OCI-LY3 (cell line): ENCODE data around the gene MEMO1.

Experiments
- EZH2phosphoT487 ChIP-seq: fragments of 200-600 bp; shearing (Covaris generic); IDR thresholded peaks from 2 replicates; pipeline ENCODE4 v1.6.1; 2018; ENCODE audit warnings: antibody characterized with exemption, mixed run types, low read depth
- TF ChIP-seq, protein P1 (sequence below): fragments of 200-600, 300-600 bp; sonication (generic); IDR thresholded peaks from 2 replicates; pipeline ENCODE4 v1.5.1; 2014; ENCODE audit warnings: antibody characterized with exemption, low read length, low read depth

- TF ChIP-seq, protein P1, sequence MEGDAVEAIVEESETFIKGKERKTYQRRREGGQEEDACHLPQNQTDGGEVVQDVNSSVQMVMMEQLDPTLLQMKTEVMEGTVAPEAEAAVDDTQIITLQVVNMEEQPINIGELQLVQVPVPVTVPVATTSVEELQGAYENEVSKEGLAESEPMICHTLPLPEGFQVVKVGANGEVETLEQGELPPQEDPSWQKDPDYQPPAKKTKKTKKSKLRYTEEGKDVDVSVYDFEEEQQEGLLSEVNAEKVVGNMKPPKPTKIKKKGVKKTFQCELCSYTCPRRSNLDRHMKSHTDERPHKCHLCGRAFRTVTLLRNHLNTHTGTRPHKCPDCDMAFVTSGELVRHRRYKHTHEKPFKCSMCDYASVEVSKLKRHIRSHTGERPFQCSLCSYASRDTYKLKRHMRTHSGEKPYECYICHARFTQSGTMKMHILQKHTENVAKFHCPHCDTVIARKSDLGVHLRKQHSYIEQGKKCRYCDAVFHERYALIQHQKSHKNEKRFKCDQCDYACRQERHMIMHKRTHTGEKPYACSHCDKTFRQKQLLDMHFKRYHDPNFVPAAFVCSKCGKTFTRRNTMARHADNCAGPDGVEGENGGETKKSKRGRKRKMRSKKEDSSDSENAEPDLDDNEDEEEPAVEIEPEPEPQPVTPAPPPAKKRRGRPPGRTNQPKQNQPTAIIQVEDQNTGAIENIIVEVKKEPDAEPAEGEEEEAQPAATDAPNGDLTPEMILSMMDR, result no peak
- no peak for TF ChIP-seq EZH2phosphoT487
Observed at GRCh38 chr2:31931916-31932315, 78.9 kb downstream of the MEMO1 start.
